Measurements from ENCODE around the gene INPP5A.

DNA sequence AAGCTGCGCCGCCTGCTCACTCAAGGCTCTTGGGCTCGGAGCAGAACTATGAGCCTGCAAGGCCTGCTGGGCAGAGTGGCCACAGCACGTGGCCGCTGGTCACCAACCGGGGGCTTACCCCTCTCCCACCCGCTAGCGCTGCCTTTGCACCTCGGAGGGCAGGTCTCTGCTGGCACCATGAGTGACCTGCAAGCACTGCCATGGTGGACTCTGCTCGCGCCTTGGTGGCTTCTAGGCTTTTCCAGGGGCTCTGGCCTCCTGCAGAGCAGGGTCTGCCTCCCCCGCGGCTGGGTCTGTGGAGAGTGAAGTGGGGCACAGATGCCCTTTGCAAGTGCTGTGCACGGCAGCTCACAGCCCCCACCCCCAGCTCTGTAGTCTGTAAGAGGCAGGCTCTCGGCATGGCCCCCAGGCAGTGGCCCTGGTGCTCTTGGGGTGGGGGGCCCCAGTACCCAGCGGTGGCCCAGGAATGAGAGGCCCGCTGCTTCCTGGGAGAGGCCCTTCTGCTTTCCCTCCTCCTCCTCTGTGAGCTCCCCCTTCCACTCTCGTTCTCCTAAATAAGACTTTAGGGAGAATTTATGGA lies 119.6 kb downstream of the INPP5A start:
- TF ChIP-seq POLR2A (IDR thresholded peaks at IDR 0.05): no peak
- TF ChIP-seq, protein P1, sequence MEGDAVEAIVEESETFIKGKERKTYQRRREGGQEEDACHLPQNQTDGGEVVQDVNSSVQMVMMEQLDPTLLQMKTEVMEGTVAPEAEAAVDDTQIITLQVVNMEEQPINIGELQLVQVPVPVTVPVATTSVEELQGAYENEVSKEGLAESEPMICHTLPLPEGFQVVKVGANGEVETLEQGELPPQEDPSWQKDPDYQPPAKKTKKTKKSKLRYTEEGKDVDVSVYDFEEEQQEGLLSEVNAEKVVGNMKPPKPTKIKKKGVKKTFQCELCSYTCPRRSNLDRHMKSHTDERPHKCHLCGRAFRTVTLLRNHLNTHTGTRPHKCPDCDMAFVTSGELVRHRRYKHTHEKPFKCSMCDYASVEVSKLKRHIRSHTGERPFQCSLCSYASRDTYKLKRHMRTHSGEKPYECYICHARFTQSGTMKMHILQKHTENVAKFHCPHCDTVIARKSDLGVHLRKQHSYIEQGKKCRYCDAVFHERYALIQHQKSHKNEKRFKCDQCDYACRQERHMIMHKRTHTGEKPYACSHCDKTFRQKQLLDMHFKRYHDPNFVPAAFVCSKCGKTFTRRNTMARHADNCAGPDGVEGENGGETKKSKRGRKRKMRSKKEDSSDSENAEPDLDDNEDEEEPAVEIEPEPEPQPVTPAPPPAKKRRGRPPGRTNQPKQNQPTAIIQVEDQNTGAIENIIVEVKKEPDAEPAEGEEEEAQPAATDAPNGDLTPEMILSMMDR (IDR thresholded peaks at IDR 0.05): no peak
